HAP-1 (cell line): Measurements from ENCODE around the gene CMTM4.
A peak's percentile ranks its signal among the peaks of the same experiment; 100 is the strongest.

Source experiments
- DNase-seq, 2 experiments: peaks; one replicate each; pipeline ENCODE4 v3.0.0-alpha.2; 2016 to 2020; ENCODE audit warnings: low spot score in 2 of 2
- H3K27me3 ChIP-seq: fragments of 250-450 bp; sonication (Bioruptor Pico); 2 replicates; pipeline ENCODE4 v1.5.1; 2020; ENCODE audit warnings: low read depth, mild to moderate bottlenecking, moderate library complexity
- H3K36me3 ChIP-seq: fragments of 250-450 bp; sonication (Bioruptor Pico); replicated peaks from 2 replicates; pipeline ENCODE4 v1.5.1; 2020; ENCODE audit warnings: mild to moderate bottlenecking
- H3K4me1 ChIP-seq: fragments of 250-450 bp; sonication (Bioruptor Pico); 2 replicates; pipeline ENCODE4 v1.5.1; 2020; ENCODE audit warnings: mild to moderate bottlenecking
- H3K4me3 ChIP-seq: fragments of 250-450 bp; sonication (Bioruptor Pico); 2 replicates; pipeline ENCODE4 v1.5.1; 2020; ENCODE audit warnings: mild to moderate bottlenecking, moderate library complexity
- H3K9me3 ChIP-seq: fragments of 250-450 bp; sonication (Bioruptor Pico); 2 replicates; pipeline ENCODE4 v1.5.1; 2020; ENCODE audit warnings: mild to moderate bottlenecking, moderate library complexity
- in situ Hi-C: fragments of 300-500 bp; cut with MboI; formaldehyde crosslinking; loops from 3 replicates; pipeline ENCODE4 v1.14.3; 2020; ENCODE audit warnings: low sequenced_read_pairs, inconsistent platforms, mixed read lengths

The CMTM4 gene

DNA sequence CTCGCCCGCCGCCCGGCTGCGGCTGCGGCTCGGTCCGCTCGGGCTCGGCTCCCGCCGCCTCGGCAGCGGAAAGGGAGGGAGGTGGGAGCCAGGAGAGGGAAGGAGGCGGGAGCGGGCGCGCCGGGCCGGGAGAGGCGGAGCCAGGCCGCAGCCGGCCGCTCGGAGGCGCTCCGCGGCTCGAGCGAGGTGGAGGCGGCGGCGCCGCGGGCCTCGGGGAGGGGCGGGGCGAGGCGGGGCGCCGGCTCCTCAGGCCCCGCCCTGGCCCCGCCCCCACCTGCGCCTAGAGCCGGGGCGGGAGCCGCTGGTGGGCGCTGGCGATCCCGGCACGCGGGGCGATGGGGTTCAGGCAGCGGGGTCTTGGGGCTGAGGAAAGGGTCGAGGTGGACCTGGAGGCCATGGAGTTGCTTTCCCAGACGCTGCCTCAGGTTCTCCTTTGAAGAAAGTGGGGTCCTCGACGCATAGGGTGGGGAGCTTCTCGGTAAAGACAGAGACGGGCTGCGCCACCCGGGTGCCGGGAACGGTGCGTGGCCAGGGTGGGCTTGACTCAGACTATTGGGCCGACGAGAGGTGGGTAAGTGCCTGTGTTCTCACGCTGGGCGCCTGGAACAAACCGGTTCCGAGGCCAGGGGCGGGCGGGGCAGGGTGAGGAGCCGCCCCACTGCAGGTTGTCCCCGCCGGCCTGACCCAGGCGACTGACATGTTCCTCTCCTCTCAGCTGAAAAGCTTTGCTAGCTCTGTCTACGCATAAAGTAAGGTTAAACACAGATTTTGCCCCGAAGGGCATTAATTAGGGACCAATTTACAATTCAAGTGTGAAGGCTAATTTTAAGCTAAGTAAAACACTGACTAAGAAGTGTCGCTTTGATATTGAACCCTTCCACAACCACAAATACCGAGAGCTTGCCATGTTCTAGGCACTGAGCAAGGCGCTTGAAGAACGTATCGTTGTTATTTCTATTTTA, at the start of gene CMTM4:
CMTM4 (minus strand) TSS at position 75 of the 962 bp plus-strand sequence. CDS start 218 bp downstream, outside the sequence.
- peaks cover 17% of the 10 kb centered on the region for H3K4me1 ChIP-seq
- peak within 1 kb of the TSS; percentile 63 for H3K4me3 ChIP-seq
- H3K36me3 ChIP-seq: no peaks in the 10 kb centered on the region
- H3K27me3 ChIP-seq: no peaks in the 10 kb centered on the region
- DNase-seq: peak; percentile 88 to 89
- H3K9me3 ChIP-seq: no peaks in the 10 kb centered on the region
- in situ Hi-C loops: no loop called here

DNA sequence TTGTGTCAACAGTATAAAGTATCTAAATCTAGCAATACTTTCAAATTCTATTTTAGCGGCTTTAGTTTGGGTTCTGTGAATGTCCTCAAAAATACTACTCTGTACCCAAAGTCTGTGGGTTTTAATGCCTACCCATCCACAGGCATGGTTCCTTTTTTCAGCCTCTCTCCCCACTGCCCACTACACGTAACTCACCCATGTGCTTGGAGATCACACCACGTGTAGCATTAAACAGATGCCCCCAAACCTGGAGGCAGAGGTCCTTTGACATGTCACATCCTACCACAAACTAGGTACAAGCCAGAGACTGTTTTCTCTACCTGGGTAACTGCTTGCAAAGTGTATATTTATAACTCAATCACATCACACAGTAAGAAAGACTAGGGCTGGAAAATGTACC, 49.5 kb upstream of the CMTM4 start:
- Histone ChIP-seq H3K4me1 (peaks cover 8% of the 10 kb centered on the region), H3K9me3 (no peaks in the 10 kb centered on the region), H3K27me3 (no peaks in the 10 kb centered on the region), H3K4me3 (no peak overlapping the region), H3K36me3 (peaks cover 69% of the 10 kb centered on the region)
- DNase-seq: no peak
- in situ Hi-C loops: loop anchor here (25.0 kb wide), 1 partner anchor 334 kb away; no protein-coding TSS in a partner anchor

DNA sequence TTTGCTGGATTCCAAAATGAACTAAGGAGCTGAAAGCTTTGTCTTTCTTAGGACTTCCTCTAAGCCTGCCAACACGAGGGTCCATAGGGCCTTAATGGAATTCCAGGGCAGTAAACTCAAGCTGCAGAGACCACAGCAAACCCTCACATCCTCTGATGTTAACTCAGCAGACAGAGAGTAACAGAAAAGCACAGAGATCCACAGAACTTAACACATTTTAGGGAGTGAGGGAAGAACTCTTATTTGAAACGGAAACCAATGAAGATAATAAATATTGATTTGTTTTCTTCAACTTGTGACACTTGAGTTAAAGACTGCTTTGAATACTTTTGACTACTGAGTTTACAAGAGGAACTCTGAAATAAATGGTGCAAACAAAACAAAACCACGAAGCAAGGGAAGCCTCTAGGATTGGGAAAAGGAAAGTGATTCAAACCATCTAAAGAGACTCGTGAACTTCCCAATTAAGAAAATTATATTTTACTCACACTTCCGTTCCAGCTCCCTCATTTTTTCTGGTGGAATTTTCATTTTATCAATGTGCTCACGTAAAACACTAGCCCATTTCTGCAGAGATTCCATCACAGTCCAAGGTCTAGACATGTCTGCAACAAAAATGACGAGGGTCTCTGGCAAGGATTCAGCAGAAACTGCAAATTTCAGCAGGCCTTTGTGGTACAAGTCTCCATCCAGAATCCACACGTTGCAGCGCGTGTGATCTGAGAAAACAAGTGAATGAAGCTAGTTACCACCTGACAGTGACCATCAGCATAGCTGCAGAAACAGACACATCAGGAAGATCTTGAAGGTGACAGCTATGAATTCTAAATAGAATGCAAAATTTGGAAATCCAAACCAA, 45.6 kb upstream of the CMTM4 start:
- Histone ChIP-seq H3K36me3 (peaks cover 73% of the 10 kb centered on the region), H3K4me3 (no peak overlapping the region), H3K9me3 (no peaks in the 10 kb centered on the region), H3K27me3 (no peaks in the 10 kb centered on the region), H3K4me1 (peaks cover 18% of the 10 kb centered on the region)
- in situ Hi-C loops: loop anchor here (25.0 kb wide), 1 partner anchor 330 kb away; no protein-coding TSS in a partner anchor
- no peak for DNase-seq

- DNase-seq: peak in 1 of 2 experiments; percentile 42
- in situ Hi-C loops: loop anchor here (25.0 kb wide), 1 partner anchor 329 kb away; no protein-coding TSS in a partner anchor
- H3K4me1 ChIP-seq: peaks cover 18% of the 10 kb centered on the region
- no peaks in the 10 kb centered on the region for H3K9me3 ChIP-seq
- no peaks in the 10 kb centered on the region for H3K27me3 ChIP-seq
- H3K4me3 ChIP-seq: no peak overlapping the region
- H3K36me3 ChIP-seq: peaks cover 72% of the 10 kb centered on the region
These were observed 44.8 kb upstream of the CMTM4 start for GRCh38 chr16:66741169-66741900.

GRCh38 chr16:66740533-66740932, 44.0 kb upstream of the CMTM4 start:
- Histone ChIP-seq H3K27me3 (no peaks in the 10 kb centered on the region), H3K4me1 (peaks cover 18% of the 10 kb centered on the region), H3K4me3 (no peak overlapping the region), H3K9me3 (no peaks in the 10 kb centered on the region), H3K36me3 (peaks cover 77% of the 10 kb centered on the region)
- DNase-seq: peak in 1 of 2 experiments; percentile 17
- in situ Hi-C loops: loop anchor here (25.0 kb wide), 1 partner anchor 328 kb away; no protein-coding TSS in a partner anchor

- in situ Hi-C loops: loop anchor here (25.0 kb wide), 1 partner anchor 328 kb away; no protein-coding TSS in a partner anchor
- H3K27me3 ChIP-seq: no peaks in the 10 kb centered on the region
- no peaks in the 10 kb centered on the region for H3K9me3 ChIP-seq
- peaks cover 79% of the 10 kb centered on the region for H3K36me3 ChIP-seq
- H3K4me1 ChIP-seq: peaks cover 18% of the 10 kb centered on the region
- DNase-seq: peak; percentile 69 to 72
- H3K4me3 ChIP-seq: no peak overlapping the region
These were observed 43.5 kb upstream of the CMTM4 start for GRCh38 chr16:66740010-66740409.

DNA sequence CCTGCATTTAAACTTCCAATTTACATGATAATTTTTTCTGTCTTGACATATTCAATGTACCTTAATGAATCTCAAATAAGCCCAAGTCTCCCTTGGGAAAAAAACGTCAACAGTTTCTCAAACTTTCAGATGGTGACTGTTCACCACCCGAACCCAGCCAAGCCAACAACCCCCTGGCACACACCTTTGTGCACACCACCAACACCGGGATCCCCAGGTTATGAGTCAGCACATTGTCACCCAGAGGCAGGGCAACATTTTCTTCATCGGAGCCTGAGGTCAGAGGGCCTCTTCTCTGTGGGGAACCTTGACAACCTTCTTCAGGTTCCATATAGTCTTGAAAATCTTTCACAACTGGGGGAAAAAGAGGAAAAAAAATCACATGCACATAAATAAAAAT, 39.3 kb upstream of the CMTM4 start:
- Histone ChIP-seq H3K9me3 (no peaks in the 10 kb centered on the region), H3K27me3 (no peaks in the 10 kb centered on the region), H3K36me3 (peaks cover 85% of the 10 kb centered on the region), H3K4me3 (no peak overlapping the region), H3K4me1 (peaks cover 12% of the 10 kb centered on the region)
- DNase-seq: no peak
- in situ Hi-C loops: loop anchor here (25.0 kb wide), 1 partner anchor 324 kb away; no protein-coding TSS in a partner anchor

GRCh38 chr16:66731101-66731500, 34.6 kb upstream of the CMTM4 start:
- no peak for DNase-seq
- peaks cover 81% of the 10 kb centered on the region for H3K36me3 ChIP-seq
- no peaks in the 10 kb centered on the region for H3K9me3 ChIP-seq
- H3K27me3 ChIP-seq: no peaks in the 10 kb centered on the region
- H3K4me3 ChIP-seq: no peak overlapping the region
- no peaks in the 10 kb centered on the region for H3K4me1 ChIP-seq
- in situ Hi-C loops: loop anchor here (25.0 kb wide), 1 partner anchor 319 kb away; no protein-coding TSS in a partner anchor

DNA sequence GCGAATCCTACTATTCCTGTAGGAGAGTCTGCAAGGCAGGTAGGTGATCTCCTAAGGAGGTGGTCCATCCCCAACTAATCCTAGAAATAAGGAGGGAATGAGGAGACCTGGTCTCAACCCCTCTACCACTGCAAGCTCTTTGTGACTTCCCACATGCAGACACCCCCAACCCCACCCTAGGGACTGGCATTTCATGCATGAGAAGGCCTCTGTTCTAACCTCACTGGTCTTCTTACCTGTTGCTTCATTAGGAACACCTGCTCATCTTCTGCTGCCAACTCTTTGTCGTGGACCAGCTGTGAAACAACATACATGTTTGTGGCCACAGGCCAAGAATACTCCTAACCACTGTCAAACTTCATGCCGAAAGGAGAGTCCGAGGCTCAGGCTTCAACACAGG, 32.3 kb upstream of the CMTM4 start:
- Histone ChIP-seq H3K4me3 (no peak overlapping the region), H3K9me3 (no peaks in the 10 kb centered on the region), H3K4me1 (no peaks in the 10 kb centered on the region), H3K36me3 (peaks cover 83% of the 10 kb centered on the region), H3K27me3 (no peaks in the 10 kb centered on the region)
- in situ Hi-C loops: loop anchor here (25.0 kb wide), 1 partner anchor 317 kb away; no protein-coding TSS in a partner anchor
- DNase-seq: no peak

DNA sequence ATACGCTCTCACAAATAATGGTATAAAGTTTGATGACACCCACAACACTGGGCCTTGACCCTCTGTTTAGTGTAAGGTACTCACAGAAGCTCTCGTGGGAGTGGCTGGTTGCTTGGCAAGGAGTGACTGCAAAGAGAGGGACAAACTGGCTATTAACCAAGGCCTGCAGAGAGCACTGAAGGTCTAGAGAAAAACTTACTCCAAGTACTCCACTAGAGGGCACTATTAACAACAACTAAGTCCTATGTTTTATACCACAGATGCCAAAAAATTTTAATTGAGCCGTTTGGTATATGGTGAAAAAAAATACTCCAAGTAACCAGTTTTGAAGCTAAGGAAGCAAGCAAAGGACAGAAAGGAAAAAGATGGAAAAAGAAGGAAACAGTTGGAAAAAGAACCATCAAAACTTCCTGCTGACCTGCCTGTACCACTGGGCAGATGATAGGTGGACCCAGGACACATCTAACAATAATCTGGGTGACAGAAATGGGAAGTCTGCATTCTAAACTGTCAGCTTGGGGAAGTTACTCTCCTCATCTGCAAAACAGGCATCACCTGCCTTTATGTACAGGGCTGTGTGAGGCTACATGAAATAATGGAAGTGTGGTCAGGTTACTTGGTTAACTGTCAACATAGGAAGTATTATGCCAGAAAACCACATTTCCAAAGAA, 31.7 kb upstream of the CMTM4 start:
- Histone ChIP-seq H3K27me3 (no peaks in the 10 kb centered on the region), H3K9me3 (no peaks in the 10 kb centered on the region), H3K4me3 (no peak overlapping the region), H3K4me1 (no peaks in the 10 kb centered on the region), H3K36me3 (peaks cover 83% of the 10 kb centered on the region)
- in situ Hi-C loops: loop anchor here (25.0 kb wide), 1 partner anchor 316 kb away; no protein-coding TSS in a partner anchor
- peak in 1 of 2 experiments; percentile 49 for DNase-seq

DNA sequence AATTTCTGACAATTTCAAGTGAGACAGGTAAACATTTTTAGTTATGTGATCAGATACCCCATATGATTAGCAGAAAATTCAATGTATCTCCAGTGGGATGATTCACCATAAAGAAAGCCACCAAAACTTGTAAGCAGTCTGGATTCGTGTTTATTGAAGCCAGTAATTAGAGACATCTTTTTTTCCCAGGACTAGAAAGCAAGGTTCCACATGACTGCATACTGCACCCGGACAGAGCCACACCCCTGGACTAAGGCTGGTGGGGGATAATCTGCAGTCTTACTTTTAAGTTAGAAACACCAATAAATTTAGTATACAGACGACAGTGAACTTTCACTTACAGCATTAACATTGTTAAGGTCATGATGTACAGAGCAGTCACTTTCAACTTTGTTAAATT, 24.2 kb upstream of the CMTM4 start:
- in situ Hi-C loops: no loop called here
- Histone ChIP-seq H3K27me3 (no peaks in the 10 kb centered on the region), H3K36me3 (peaks cover 50% of the 10 kb centered on the region), H3K4me1 (no peaks in the 10 kb centered on the region), H3K4me3 (no peak overlapping the region), H3K9me3 (no peaks in the 10 kb centered on the region)
- DNase-seq: no peak

- peaks cover 36% of the 10 kb centered on the region for H3K36me3 ChIP-seq
- no peaks in the 10 kb centered on the region for H3K27me3 ChIP-seq
These were observed 22.7 kb upstream of the CMTM4 start for GRCh38 chr16:66719246-66719645.

More at GRCh38 chr16:66719246-66719645, 22.7 kb upstream of the CMTM4 start:
- H3K4me1 ChIP-seq: no peaks in the 10 kb centered on the region
- no peak overlapping the region for H3K4me3 ChIP-seq
- DNase-seq: no peak
- in situ Hi-C loops: no loop called here
- no peaks in the 10 kb centered on the region for H3K9me3 ChIP-seq
